Left kidney (tissue), 2 donors: ENCODE results near the gene RASGEF1B. TPM values are rescaled to one million over a fixed set of nuclear protein-coding genes. Genes with fewer than 3 reads are reported as not detected.

Experiments
- DNase-seq: peaks from one replicate; pipeline ENCODE4 v3.0.0-alpha.2; 2013
- polyA plus RNA-seq: library from polyadenylated mRNA; unstranded; fragments of 120-200 nt; gene quantifications from one replicate; pipeline ENCODE4 v1.2.1, GENCODE V29; 2013; ENCODE audit not compliant: insufficient read length

RASGEF1B gene
- polyA plus RNA-seq, 1 donor = 12.0 TPM

DNA sequence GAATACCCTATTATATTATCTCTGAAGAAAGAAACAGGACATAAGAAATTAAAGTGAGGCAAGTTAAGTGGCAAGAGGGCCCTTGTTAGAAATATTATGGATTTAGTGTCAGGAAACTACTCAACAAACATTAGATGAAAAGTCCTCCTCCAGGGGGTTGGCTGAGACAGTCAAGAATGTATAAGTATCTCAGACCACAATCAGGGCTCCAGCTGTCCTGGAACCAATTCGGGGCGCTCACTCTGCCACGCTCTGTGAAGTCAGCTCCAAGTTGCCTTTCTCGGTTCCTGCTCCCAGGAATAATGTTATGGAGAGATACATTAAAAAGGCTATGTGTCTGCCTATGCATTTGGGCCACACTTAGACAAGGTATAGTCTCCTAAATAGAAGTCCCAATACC, 73.3 kb downstream of the RASGEF1B start:
- no peak for DNase-seq

GRCh38 chr4:81397635-81398034, 74.1 kb downstream of the RASGEF1B start:
- DNase-seq = no peak

DNA sequence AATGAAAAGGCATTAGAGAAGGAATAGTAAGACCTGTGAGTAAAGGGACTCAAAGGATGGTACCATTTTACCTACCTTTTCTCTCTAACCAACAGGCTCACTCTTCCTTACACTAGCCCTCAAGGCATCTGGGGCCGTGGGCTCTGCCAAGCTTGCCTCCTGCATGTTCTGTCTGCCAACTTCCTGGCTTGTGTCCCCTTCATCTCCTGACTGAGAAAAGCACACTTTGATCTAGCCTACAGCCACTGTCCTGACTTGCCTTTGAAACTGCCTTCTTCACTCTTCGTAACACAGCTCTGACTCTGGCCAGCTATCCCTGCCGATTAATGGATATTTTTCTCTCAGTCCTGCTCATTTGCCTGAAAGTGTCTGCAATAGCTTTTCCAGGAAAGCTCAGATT, 76.5 kb downstream of the RASGEF1B start:
- no peak for DNase-seq

DNA sequence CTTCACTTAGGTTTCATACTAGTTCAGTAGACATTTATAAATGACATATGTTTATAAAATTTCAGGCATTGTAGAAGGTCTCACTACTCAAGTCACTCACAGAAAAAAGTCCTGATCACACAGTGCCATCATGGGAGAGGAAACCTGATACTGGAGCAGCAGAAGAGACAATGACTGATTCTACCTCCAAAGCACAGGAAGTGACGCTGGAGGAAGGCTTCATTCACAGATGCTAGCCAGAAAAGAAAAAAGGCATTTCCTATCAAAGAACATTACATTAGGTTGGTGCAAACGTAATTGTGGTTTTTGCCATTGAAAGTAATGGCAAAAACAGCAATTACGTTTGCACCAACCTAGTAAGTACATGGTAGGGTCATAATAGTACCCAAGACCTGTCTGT, 79.5 kb downstream of the RASGEF1B start:
- no peak for DNase-seq

GRCh38 chr4:81389720-81390119, 82.0 kb downstream of the RASGEF1B start:
- DNase-seq = no peak

GRCh38 chr4:81380437-81380836, 91.3 kb downstream of the RASGEF1B start:
- peak; percentile 7 for DNase-seq

DNA sequence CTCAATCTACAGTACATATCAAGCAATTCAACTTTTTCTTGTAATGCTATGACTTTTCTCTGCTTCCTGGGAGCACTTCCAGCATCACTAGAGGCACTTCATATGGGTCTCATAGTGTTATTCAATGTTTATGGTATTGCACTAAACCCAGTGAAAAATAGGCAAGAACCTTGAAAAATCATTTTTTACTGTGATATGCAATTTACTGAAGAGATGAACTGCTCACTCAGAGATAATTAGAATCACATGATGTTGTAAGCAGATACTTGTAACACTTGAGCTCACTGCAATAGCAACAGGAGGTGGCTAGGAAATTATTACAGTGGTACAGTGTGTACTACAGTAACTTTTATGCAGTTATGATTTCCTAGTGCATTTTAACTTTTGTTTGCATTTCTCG, 93.3 kb downstream of the RASGEF1B start:
- DNase-seq = no peak

- DNase-seq = no peak
Observed at GRCh38 chr4:81377191-81377590, 94.5 kb downstream of the RASGEF1B start.

- DNase-seq = no peak
Observed at GRCh38 chr4:81376720-81377119, 95.0 kb downstream of the RASGEF1B start.
